HG03565 (cell line): ENCODE measurements around the gene RNF7.
"Not testable (repeated sequence)": the region's sequence is repeated elsewhere in the genome, so short reads cannot be mapped to it uniquely, and the experiment has no call there.

Experiments used
- ATAC-seq: cut with Tn5 transposase; IDR thresholded peaks from one replicate; pipeline ENCODE4 v1.9.1; 2021; ENCODE audit warnings: mild to moderate bottlenecking, moderate library complexity; ENCODE audit not compliant: unreplicated experiment

Gene RNF7

DNA sequence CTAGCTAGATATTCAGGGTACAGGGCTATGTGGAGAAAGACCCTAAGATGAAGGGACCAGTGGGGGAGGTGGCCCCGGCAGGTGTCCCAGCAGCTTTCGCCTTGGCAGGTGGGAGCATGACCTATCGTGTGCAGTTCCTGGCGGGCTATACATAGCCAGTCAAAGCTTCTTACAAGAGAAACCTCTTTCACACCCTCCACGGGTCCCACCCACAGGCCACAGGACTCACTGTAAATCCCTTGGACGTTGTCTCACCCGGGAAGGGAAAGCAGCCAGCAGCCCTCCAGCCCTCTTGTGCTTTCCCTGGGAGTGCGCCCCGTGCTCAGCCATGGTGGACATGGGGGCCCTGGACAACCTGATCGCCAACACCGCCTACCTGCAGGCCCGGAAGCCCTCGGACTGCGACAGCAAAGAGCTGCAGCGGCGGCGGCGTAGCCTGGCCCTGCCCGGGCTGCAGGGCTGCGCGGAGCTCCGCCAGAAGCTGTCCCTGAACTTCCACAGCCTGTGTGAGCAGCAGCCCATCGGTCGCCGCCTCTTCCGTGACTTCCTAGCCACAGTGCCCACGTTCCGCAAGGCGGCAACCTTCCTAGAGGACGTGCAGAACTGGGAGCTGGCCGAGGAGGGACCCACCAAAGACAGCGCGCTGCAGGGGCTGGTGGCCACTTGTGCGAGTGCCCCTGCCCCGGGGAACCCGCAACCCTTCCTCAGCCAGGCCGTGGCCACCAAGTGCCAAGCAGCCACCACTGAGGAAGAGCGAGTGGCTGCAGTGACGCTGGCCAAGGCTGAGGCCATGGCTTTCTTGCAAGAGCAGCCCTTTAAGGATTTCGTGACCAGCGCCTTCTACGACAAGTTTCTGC is 40.1 kb downstream of the RNF7 start:
- no peak for ATAC-seq

DNA sequence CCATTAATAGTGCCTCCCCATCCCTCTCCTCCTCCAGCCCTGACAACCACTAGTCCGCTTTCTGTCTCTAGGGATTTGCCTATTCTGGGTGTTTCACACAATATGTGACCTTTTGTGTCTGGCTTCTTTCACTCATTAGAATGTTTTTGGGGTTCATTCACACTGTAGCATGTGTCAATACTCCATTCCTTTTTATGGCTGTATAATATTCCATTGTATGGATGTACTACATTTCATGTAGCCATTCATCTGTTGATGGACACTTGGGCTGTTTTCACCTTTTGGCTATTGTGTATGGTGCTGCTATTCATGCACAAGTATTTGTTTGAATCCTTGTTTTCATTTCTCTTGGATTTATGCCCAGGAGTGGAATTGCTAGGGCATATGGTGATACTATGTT is 41.6 kb downstream of the RNF7 start:
- no peak for ATAC-seq

DNA sequence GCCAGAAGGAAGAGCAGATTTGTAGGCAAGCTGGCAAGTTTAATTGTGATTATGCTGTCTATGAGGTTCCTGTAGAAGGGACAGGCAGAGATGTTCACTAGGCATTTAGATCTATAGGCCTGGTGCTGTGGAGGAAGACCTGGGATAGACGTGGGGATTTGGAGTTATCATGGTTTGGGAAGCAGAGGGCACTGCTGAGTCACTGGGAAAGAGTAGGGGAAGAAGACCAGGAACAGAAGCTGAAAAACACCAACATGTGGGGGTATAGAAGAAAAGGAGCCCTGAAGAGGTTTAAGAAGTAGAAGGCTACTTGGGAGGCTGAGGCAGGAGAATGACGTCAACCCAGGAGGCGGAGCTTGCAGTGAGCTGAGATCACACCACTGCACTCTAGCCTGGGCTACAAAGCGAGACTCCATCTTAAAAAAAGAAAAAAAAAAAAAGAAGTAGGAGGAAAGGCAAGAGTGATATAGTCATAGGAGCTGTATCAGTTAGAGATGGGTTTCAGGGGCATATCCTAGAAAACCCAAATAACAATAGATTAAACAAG is 44.4 kb downstream of the RNF7 start:
- no peak for ATAC-seq

DNA sequence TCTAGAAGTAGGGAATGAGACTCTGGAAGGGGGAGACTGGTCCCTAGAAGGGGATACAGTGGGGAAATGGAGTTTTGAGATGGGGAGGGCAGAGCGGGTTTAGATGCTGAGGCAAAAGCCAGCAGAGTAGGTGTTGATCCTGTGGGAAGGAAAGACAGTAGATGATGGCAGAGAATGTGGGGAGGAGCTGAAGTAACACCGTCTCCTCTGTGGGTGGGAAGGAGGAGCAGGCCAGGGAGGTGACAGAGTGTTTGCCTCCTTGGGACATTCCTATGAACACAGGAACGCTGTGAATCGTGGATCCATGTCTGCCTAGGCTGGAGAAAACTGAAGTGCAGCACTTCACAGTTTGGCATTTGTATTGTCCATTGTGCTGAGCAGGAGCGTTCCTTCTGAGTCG is 45.5 kb downstream of the RNF7 start:
- ATAC-seq: no peak

DNA sequence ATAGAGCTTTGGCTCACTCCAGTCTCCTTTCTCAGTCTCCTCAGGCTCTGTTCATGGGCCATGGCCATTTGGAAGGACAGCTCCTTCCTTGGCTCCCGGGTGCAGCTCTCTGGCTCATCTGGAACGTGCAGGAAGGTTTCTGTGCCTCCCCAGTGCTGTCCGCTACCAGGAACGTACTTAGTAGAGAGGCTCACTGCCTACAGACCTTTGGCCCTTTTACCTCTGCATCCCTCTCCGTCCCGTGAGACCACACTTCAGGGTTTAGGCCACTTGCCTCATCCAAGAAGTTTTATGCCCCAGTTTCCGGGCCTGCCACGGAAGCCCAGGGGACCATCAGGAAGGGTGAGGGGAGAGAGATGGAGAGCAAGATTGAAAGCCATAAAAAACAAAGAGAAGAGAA is 46.0 kb downstream of the RNF7 start:
- no peak for ATAC-seq

DNA sequence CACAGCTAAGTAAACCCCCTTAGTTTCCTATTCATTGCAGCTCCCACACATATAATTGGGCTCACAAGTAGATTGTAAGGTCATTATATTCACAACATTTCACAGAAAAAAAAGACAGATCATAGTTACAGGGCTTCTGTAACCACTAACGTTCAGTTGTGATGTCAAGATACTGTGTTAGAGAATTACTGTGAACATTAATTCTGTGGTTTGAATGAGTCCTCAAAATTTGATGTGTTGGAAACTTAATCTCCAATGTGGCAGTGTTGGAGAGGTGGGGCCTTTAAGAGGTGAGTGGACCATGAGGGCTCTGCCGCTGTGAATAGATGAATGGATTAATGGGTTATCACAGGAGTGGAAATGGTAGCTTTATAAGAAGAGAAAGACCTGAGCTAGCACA is 46.4 kb downstream of the RNF7 start:
- ATAC-seq: no peak

DNA sequence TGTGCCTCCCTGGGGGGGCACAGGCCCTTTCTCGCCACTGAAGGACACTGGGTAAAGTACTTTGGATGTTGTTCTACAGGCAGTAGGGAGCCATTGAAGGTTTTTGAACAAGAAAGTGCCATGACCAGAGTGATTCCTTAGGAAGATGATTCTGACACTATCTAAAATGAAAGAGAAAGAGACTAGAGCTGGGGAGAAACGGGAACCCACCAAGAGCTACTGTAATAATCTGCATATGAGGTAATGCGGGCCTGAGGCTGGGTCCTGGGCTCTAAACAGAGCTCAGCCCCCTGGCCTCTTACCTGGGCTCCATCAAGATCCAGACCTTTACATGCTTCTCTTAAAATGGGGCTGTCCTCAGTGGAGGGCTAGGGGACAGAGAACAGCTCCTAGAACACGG is 50.1 kb downstream of the RNF7 start:
- no peak for ATAC-seq

DNA sequence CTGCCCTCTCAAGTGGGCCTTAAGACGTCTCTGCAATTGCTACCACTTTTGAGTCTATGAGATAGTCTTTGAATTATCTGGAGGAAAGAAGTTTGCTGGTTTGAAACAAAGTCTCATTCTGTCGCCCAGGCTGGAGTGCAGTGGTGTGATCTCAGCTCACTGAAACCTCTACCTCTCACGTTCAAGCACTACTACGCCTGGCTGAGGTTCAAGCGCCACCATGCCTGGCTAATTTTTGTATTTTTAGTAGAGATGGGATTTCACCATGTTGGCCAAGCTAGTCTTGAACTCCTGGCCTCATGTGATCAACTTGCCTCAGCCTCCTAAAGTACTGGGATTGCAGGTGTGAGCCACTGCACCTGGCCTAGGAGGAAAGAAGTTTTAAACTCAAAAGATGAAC is 50.7 kb downstream of the RNF7 start:
- not testable (repeated sequence) for ATAC-seq

DNA sequence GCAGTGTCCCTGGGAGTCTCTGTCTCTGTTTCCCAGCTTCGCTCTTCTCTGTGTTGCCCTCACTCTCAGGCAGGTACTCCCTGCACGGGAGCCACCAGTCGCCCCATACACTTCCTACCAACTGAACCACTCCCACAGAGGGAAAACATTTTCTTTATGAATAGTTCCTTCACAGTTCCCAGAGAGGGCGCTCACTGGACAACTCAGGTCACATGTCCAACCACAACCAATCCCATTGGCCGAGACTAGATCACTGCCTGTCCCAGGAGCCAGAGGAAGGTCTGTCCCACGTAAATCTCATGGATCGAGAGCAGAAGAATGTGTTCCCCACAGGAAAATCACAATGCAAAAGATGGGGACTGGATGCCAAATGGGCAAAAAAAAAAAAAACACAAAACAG is 51.2 kb downstream of the RNF7 start:
- no peak for ATAC-seq

DNA sequence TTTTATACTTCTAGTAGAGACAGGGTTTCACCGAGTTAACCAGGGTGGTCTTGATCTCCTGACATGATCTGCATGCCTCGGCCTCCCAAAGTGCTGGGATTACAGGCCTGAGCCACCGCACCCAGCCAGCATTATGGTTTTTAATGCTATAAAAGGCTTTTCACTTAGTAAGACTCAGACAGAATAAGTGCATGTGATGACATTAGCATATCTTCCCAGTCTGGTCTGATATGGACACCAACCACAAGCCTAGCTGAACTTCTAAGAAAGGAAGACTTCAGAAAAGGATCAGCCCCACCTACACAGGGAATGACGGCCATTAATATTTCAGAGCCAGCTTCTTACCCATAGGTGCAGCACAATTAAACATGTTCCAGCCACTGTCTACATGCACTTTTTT is 52.1 kb downstream of the RNF7 start:
- ATAC-seq: no peak

DNA sequence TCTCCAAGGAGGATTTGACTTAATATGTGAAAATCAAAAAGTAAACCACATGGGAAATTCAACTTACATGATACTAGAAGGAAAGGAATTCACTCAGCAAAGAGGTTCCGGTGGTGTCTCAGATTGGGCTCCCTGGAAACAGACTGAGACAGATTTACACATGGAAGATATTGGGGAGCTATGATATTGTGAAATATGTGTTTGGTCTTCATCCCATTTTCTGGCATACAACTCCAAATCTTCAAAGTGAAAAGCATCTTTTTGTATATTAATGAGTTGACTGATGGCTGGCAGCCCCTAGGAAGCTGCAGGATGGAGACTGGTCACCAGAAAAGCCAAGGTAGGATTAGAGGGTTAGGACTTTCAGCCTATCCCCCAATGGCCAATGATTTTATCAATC is 54.4 kb downstream of the RNF7 start:
- no peak for ATAC-seq

DNA sequence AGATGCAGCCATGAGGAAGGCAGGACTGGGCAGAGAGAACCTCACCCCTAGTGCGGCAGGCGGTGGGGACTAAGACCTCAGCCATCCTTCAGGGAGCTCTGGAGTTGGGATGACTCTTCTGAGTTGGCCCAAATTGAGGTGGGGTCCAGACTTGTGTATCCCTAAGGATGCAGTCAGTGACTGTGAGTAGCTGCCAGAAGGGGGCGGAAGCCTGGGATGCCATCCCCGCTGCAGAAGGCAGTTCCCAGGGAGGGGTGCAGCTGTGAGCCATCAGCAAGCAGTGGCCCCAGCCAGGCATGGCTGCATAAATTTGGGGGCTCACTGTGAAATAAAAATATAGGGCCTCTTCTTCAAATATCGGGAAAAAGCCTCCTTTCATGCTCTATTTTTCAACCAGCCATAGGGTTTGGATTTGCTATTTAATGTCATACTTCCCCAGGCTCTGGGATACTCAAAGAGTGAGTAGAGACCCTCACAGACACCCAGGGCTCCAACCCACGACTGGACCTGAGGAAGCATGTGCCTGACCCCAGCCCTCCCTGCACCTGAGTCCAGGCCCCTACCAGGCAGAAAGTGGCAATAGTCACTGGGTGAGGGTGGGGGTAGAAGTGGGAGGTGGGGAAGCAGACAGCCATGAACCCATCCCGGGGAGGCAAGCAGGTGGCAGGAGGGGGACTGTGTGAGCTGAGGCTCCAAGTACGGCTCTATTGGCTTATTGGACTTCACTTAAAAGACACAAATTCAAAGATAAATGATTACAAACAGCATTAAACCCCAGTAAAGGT is 55.6 kb downstream of the RNF7 start:
- ATAC-seq: no peak

DNA sequence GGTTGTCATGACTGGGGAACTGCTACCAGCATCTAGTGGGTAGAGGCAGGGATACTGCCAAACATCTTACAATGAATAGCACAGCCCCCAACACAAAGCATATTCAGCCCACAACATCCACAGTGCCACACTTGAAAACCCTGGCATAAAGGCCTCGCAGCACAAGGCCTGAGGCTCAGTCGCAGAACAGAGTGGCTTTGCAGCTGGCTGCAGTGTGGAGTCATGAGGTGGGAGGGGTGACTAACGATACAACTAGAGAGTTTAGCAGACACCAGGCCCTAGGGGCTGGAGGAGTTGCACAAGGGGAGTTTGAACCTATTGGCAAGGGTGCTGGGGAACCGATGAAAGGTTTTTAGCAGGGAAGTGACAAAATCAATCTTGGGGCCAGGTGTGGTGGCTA is 57.2 kb downstream of the RNF7 start:
- ATAC-seq: no peak

DNA sequence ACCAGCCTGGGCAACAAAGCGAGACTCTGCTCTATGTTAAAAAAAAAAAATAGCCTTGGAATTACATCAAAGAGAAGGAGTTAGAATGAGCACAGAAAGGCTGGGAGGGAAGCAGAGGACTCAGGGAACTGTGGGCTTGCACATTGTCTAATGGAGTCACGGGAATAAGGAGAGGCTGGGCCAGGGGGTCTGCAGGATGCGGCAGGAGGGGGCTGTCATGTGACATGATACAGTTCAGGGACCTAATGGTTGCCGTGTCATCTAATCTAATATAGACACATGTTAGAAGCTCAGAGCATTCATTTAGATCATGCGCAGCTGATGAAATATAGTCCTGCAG is 57.6 kb downstream of the RNF7 start:
- no peak for ATAC-seq

DNA sequence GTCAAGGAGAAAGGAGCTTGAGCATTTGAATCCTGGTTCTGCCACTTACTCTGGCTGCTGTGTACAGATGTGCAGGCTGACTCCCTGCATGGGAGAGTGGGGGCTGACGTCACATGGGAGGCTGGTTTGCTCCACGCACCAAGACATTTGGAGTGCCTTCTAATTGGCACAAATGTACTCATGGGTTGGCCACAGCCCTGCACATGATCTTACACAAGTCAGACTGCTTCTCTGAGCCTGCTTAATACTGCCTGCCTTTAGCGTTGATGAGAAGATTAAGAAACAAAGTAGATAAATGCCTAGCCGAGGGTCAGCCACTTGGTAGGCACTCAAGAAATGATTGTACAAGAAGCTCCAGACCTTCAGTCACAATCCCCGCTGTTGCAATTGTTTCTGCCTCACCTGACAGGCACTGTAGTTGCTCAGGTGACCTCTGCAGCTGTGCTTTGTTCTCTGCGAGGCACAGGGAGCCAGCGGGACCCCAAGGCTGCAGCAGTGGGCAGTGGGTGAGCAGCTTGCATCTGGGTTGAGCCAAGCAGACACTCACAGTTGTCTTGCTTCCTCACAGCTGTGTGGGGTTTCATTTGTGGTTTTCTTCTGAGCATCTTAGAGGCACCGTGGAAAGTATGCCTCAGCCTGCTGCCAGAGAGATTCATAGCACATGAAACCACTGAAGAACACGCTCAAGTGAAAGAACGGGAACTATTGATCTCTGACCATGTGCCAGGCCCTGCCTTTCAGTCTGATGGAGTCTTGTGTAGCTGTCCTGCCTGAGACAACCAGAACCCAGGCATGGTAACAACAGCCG is 58.2 kb downstream of the RNF7 start:
- peak; percentile 96 for ATAC-seq
